NCI-H2029 (cell line): ENCODE results near the gene NDP.
"Not testable (repeated sequence)": the region's sequence is repeated elsewhere in the genome, so short reads cannot be mapped to it uniquely, and the experiment has no call there.

Experiments used
- DNase-seq: peaks from one replicate; lab custom pipeline; 2025; lab: John Stamatoyannopoulos, UW

Gene NDP

GRCh38 chrX:43970528-43970927 is 2.7 kb downstream of the NDP start:
- no peak for DNase-seq

GRCh38 chrX:43969504-43970501 is 3.4 kb downstream of the NDP start:
- no peak for DNase-seq

- no peak for DNase-seq
Measured at GRCh38 chrX:43968359-43968781, 4.8 kb downstream of the NDP start.

- DNase-seq: no peak
Measured at GRCh38 chrX:43964936-43965335, 8.3 kb downstream of the NDP start.

GRCh38 chrX:43963726-43964125 is 9.5 kb downstream of the NDP start:
- DNase-seq: no peak

GRCh38 chrX:43962636-43963035 is 10.6 kb downstream of the NDP start:
- no peak for DNase-seq

- DNase-seq: no peak
Measured at GRCh38 chrX:43961699-43962098, 11.5 kb downstream of the NDP start.

- peak; percentile 18 for DNase-seq
Measured at GRCh38 chrX:43958529-43958928, 14.7 kb downstream of the NDP start.

GRCh38 chrX:43956034-43956433 is 17.2 kb downstream of the NDP start:
- no peak for DNase-seq

- no peak for DNase-seq
Measured at GRCh38 chrX:43953218-43953617, 20.0 kb downstream of the NDP start.

- DNase-seq: no peak
Measured at GRCh38 chrX:43949669-43950068, 23.5 kb downstream of the NDP start.

GRCh38 chrX:43940816-43941474 is 32.2 kb downstream of the NDP start:
- no peak for DNase-seq

GRCh38 chrX:43939187-43939926 is 33.8 kb downstream of the NDP start:
- DNase-seq: no peak

- not testable (repeated sequence) for DNase-seq
Measured at GRCh38 chrX:43922032-43922431, 51.2 kb downstream of the NDP start.

- DNase-seq: not testable (repeated sequence)
Measured at GRCh38 chrX:43910772-43911171, 62.4 kb downstream of the NDP start.

- DNase-seq: no peak
Measured at GRCh38 chrX:43910012-43910411, 63.2 kb downstream of the NDP start.

GRCh38 chrX:43909141-43909540 is 64.0 kb downstream of the NDP start:
- no peak for DNase-seq

GRCh38 chrX:43899878-43900815 is 73.0 kb downstream of the NDP start:
- no peak for DNase-seq
